ENCODE measurements around the gene RFX3.

The RFX3 gene

DNA sequence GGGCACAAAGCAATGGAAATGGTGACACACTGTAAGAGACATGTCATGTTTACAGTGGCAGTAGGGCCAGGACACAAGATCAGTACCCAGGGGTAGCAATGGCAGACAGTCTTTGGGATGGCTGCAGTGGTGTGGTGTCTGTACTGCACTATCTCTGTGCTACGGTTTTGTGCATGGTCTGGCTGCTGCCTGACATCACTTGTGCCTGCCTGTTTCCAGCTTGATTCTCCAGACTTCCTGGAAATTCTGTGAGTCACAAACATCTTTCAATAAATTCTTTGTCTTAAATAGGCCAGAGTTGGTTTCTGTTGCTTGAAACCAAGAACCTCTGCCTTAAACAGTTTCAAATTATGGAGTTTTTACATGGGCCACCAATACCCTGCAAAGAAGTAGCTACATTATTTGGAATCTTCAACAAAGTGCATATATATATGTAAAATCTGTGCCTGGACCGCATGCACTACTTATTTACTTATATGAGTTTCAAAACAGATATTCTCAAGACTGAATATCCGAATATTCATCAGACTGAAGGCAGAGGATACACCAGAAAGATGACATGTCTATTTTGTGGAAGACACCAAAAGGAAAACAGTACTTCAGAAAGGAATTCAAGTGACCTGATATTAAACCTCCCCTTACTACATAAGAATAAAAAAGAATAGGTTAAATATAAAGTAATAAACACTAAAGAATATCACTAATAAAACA, 188.1 kb downstream of the RFX3 start:
- no peak for DNase-seq (ENCODE audit: extremely low spot score)
- TF ChIP-seq, protein P1, sequence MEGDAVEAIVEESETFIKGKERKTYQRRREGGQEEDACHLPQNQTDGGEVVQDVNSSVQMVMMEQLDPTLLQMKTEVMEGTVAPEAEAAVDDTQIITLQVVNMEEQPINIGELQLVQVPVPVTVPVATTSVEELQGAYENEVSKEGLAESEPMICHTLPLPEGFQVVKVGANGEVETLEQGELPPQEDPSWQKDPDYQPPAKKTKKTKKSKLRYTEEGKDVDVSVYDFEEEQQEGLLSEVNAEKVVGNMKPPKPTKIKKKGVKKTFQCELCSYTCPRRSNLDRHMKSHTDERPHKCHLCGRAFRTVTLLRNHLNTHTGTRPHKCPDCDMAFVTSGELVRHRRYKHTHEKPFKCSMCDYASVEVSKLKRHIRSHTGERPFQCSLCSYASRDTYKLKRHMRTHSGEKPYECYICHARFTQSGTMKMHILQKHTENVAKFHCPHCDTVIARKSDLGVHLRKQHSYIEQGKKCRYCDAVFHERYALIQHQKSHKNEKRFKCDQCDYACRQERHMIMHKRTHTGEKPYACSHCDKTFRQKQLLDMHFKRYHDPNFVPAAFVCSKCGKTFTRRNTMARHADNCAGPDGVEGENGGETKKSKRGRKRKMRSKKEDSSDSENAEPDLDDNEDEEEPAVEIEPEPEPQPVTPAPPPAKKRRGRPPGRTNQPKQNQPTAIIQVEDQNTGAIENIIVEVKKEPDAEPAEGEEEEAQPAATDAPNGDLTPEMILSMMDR (IDR thresholded peaks at IDR 0.05; ENCODE audit: control extremely low read depth, extremely low read depth, low read depth, missing control alignments), result no peak
- ChIA-PET CTCF (interaction anchor here (0.8 to 1.5 kb wide), 2 partner anchors 9 to 10 kb away, joined by 3 read pairs; no protein-coding TSS in a partner anchor), POLR2A (no interaction called here)

DNA sequence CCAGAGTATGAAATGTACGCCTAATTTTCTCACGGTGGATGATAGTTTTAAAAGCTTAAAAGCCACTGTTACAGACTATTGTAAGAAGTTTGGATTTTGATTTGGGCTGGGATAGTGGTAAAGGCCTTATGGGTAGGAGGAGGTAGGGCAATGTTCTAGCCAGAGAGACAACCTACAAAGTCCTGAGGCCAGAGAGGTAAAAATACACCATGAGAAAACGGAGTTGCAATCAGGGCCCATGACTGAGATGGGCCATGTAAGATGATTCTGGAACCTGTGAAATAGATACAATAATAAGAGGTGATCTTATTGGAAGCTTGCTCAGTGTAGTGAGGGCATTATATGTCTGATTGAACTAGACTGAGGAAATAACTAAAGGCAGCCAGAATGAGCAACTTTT, 188.8 kb downstream of the RFX3 start:
- ChIA-PET POLR2A (no interaction called here), CTCF (interaction anchor here (0.8 to 1.5 kb wide), 2 partner anchors 8 to 10 kb away, joined by 3 read pairs; no protein-coding TSS in a partner anchor)
- no peak for DNase-seq (ENCODE audit: extremely low spot score)
- TF ChIP-seq, protein P1 (IDR thresholded peaks at IDR 0.05; ENCODE audit: control extremely low read depth, extremely low read depth, low read depth, missing control alignments), result no peak

- ChIA-PET POLR2A (no interaction called here), CTCF (interaction anchor here (0.8 kb wide), 1 partner anchor 9 kb away, joined by 3 read pairs; no protein-coding TSS in a partner anchor)
- TF ChIP-seq, protein P1 (IDR thresholded peaks at IDR 0.05; ENCODE audit: control extremely low read depth, extremely low read depth, low read depth, missing control alignments), result no peak
- DNase-seq (ENCODE audit: extremely low spot score), result no peak
Measured at GRCh38 chr9:3332802-3333201, 193.0 kb downstream of the RFX3 start.

- ChIA-PET CTCF (interaction anchor here (1.6 to 2.5 kb wide), 2 partner anchors 71 to 109 kb away, joined by 3 to 11 read pairs; no protein-coding TSS in a partner anchor), POLR2A (no interaction called here)
- no peak for DNase-seq (ENCODE audit: extremely low spot score)
- TF ChIP-seq, protein P1 (IDR thresholded peaks at IDR 0.05; ENCODE audit: control extremely low read depth, extremely low read depth, low read depth, missing control alignments), result peak; percentile 11
Measured at GRCh38 chr9:3331801-3332200, 194.0 kb downstream of the RFX3 start.

GRCh38 chr9:3330792-3331420, 194.9 kb downstream of the RFX3 start:
- ChIA-PET POLR2A (no interaction called here), CTCF (interaction anchor here (0.7 to 2.5 kb wide), 10 partner anchors 13 to 997 kb away, joined by 3 to 11 read pairs (median 4); no protein-coding TSS in a partner anchor)
- TF ChIP-seq, protein P1 (IDR thresholded peaks at IDR 0.05; ENCODE audit: control extremely low read depth, extremely low read depth, low read depth, missing control alignments), result no peak
- DNase-seq (ENCODE audit: extremely low spot score), result no peak

DNA sequence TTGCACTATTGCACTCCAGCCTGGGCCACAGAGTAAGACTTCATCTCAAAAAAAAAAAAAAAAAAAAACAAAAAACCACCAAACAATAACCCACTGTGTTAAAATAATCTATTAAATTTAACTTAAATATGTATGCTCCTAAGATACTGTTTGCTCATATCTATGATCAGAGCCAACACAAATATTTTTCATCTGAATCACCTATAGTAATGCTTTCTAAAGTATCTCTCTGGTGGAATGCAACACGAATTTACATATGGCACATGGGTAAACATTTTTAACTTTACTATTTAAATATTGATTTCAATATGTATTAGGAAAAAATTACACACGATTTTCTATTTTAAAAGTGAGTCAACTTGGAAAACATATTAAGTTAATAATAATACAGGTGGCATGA, 196.4 kb downstream of the RFX3 start:
- DNase-seq (ENCODE audit: extremely low spot score), result no peak
- TF ChIP-seq, protein P1 (IDR thresholded peaks at IDR 0.05; ENCODE audit: control extremely low read depth, extremely low read depth, low read depth, missing control alignments), result no peak
- POLR2A ChIA-PET, result no interaction called here
- CTCF ChIA-PET, result interaction anchor here (1.1 to 2.5 kb wide), 4 partner anchors 8 to 998 kb away, joined by 3 to 11 read pairs (median 4); no protein-coding TSS in a partner anchor

Measured in GM10248 (cell line).